Fibroblast of villous mesenchyme (primary cell): ENCODE results near the gene SUPT6H. TPM values are rescaled to one million over a fixed set of nuclear protein-coding genes. Genes with fewer than 3 reads are reported as not detected.

Experiments
- DNase-seq: peaks from one replicate; pipeline ENCODE4 v3.0.0-alpha.2; 2010; ENCODE audit warnings: low read depth
- H3K4me3 ChIP-seq: 2 replicates; pipeline ENCODE4 v1.5.1; 2011; ENCODE audit warnings: low read depth, mild to moderate bottlenecking, low read length
- CTCF ChIP-seq: IDR thresholded peaks from 2 replicates; pipeline ENCODE4 v1.5.1; 2012; ENCODE audit warnings: low read depth, mild to moderate bottlenecking, low read length; ENCODE audit not compliant: insufficient read depth
- small RNA-seq: library from RNA; depleted of rRNA; stranded (forward); fragments of <200 nt; gene quantifications from one replicate; pipeline ENCODE3, GENCODE V24; 2012
- total RNA-seq: library from RNA; depleted of rRNA; stranded (reverse); fragments of >200 nt; gene quantifications from 2 replicates; pipeline ENCODE4 v1.2.3, GENCODE V29; 2012

Gene SUPT6H
- total RNA-seq, 1 donor: 54.4 TPM

- no peak overlapping the region for H3K4me3 ChIP-seq
- no peak for DNase-seq
- no peak for TF ChIP-seq CTCF
These were observed 86.1 kb downstream of the SUPT6H start for GRCh38 chr17:28747801-28748750.

- no peak for TF ChIP-seq CTCF
- DNase-seq: peak; percentile 48
- no peak overlapping the region for H3K4me3 ChIP-seq
These were observed 87.0 kb downstream of the SUPT6H start for GRCh38 chr17:28748852-28749515.

- DNase-seq: no peak
- no peak overlapping the region for H3K4me3 ChIP-seq
- TF ChIP-seq CTCF: no peak
These were observed 87.6 kb downstream of the SUPT6H start for GRCh38 chr17:28749516-28750177.

GRCh38 chr17:28750178-28751047, 88.4 kb downstream of the SUPT6H start:
- TF ChIP-seq CTCF: peak; percentile 99
- H3K4me3 ChIP-seq: no peak overlapping the region
- DNase-seq: peak; percentile 94

- no peak for DNase-seq
- no peak for TF ChIP-seq CTCF
- H3K4me3 ChIP-seq: no peak overlapping the region
These were observed 89.8 kb downstream of the SUPT6H start for GRCh38 chr17:28751600-28752366.

Small RNAs within 50 kb of the gene (small RNA-seq; reads per million reads assigned to genes)
- gene SNORD42A (not detected), gene SNORD42B (0.66 reads per million), gene SNORD4A (not detected), gene SNORD4B (not detected)

Other genes starting within 250 kb of the SUPT6H start
- gene SLC13A2, start 188.6 kb upstream of the SUPT6H start, total RNA-seq: not detected in 2 replicates
- not detected in 2 replicates for gene FOXN1, start 155.9 kb upstream of the SUPT6H start, total RNA-seq
- gene UNC119, start 109.6 kb upstream of the SUPT6H start, total RNA-seq: 19.6 and 21.6 TPM in 2 replicates
- gene PIGS, start 90.7 kb upstream of the SUPT6H start, total RNA-seq: 48.3 and 52.7 TPM in 2 replicates
- 28.9 and 41.6 TPM in 2 replicates for gene ALDOC, start 85.3 kb upstream of the SUPT6H start, total RNA-seq
- 21.9 and 38.4 TPM in 2 replicates for gene SPAG5, start 63.2 kb upstream of the SUPT6H start, total RNA-seq
- 4.8 and 5.6 TPM in 2 replicates for gene RSKR, start 48.0 kb upstream of the SUPT6H start, total RNA-seq
- gene BLTP2, start 17.0 kb upstream of the SUPT6H start, total RNA-seq: 143 and 176 TPM in 2 replicates
- 41.6 and 57.4 TPM in 2 replicates for gene SDF2, start 299 bp upstream of the SUPT6H start, total RNA-seq
- under 0.01 and 1.6 TPM in 2 replicates for gene PROCA1, start 49.7 kb downstream of the SUPT6H start, total RNA-seq
- gene RAB34, start 55.7 kb downstream of the SUPT6H start, total RNA-seq: 148 and 185 TPM in 2 replicates
- gene RPL23A, start 57.8 kb downstream of the SUPT6H start, total RNA-seq: 336 and 532 TPM in 2 replicates
- gene TLCD1, start 64.0 kb downstream of the SUPT6H start, total RNA-seq: 6.1 and 8.2 TPM in 2 replicates
- 2.2 and 7.4 TPM in 2 replicates for gene NEK8, start 66.6 kb downstream of the SUPT6H start, total RNA-seq
- gene TRAF4, start 81.8 kb downstream of the SUPT6H start, total RNA-seq: 37.7 and 64.8 TPM in 2 replicates
- gene FAM222B, start 180.6 kb downstream of the SUPT6H start, total RNA-seq: 5.5 and 6.9 TPM in 2 replicates
- 29.6 and 39.3 TPM in 2 replicates for gene ERAL1, start 192.8 kb downstream of the SUPT6H start, total RNA-seq
- 39.6 and 43.6 TPM in 2 replicates for gene FLOT2, start 235.5 kb downstream of the SUPT6H start, total RNA-seq
- gene DHRS13, start 240.9 kb downstream of the SUPT6H start, total RNA-seq: 2.6 and 3.5 TPM in 2 replicates